Astrocyte (in vitro differentiated cells and primary cell): Measurements from ENCODE around the gene OLFML2B. TPM values are rescaled to one million over a fixed set of nuclear protein-coding genes. Genes with fewer than 3 reads are reported as not detected.
A peak's percentile ranks its signal among the peaks of the same experiment; 100 is the strongest.

ENCODE experiments used
- DNase-seq: peaks from one replicate; pipeline ENCODE4 v3.0.0-alpha.2; 2010; ENCODE audit warnings: low read depth
- FAIRE-seq: peaks from 2 replicates; lab custom pipeline; 2011; peaks lifted over from hg19 to GRCh38; lab: Jason Lieb, UNC
- H2AFZ ChIP-seq: 2 replicates; pipeline ENCODE4 v1.6.0; 2012; ENCODE audit warnings: low read depth, low read length, inconsistent platforms
- H3K27ac ChIP-seq: 2 replicates; pipeline ENCODE4 v1.5.1; 2011; ENCODE audit warnings: low read depth, low read length, inconsistent platforms
- H3K27me3 ChIP-seq: 2 replicates; pipeline ENCODE4 v1.6.0; 2011; ENCODE audit warnings: low read length, inconsistent platforms; ENCODE audit not compliant: insufficient read depth
- H3K36me3 ChIP-seq: 2 replicates; pipeline ENCODE4 v1.5.1; 2011; ENCODE audit warnings: low read length, inconsistent platforms; ENCODE audit not compliant: insufficient read depth
- H3K4me1 ChIP-seq: 2 replicates; pipeline ENCODE4 v1.5.1; 2011; ENCODE audit warnings: low read length, inconsistent platforms; ENCODE audit not compliant: insufficient read depth
- H3K4me2 ChIP-seq: 2 replicates; pipeline ENCODE4 v1.6.0; 2012; ENCODE audit warnings: low read length, inconsistent platforms
- H3K4me3 ChIP-seq: 2 replicates; pipeline ENCODE4 v1.5.1; 2011; ENCODE audit warnings: low read depth, mild to moderate bottlenecking, low read length, inconsistent platforms; ENCODE audit not compliant: insufficient read depth
- H3K79me2 ChIP-seq: 2 replicates; pipeline ENCODE4 v1.6.0; 2012; ENCODE audit warnings: mild to moderate bottlenecking, low read length, inconsistent platforms; ENCODE audit not compliant: insufficient read depth
- H3K9ac ChIP-seq: 2 replicates; pipeline ENCODE4 v1.6.0; 2012; ENCODE audit warnings: mild to moderate bottlenecking, low read length, inconsistent platforms
- H3K9me3 ChIP-seq: 2 replicates; pipeline ENCODE4 v1.5.1; 2012; ENCODE audit warnings: low read depth, mild to moderate bottlenecking, low read length, inconsistent platforms; ENCODE audit not compliant: insufficient read depth
- H4K20me1 ChIP-seq: 2 replicates; pipeline ENCODE4 v1.6.0; 2012; ENCODE audit warnings: low read length, inconsistent platforms; ENCODE audit not compliant: insufficient read depth
- H3K27ac Mint-ChIP-seq: one replicate; pipeline ENCODE4 v1.8.0; 2021; ENCODE audit warnings: mild to moderate bottlenecking, mixed read lengths; ENCODE audit not compliant: unreplicated experiment
- H3K27me3 Mint-ChIP-seq: one replicate; pipeline ENCODE4 v1.8.0; 2021; ENCODE audit warnings: low read depth, mixed read lengths; ENCODE audit not compliant: unreplicated experiment
- H3K36me3 Mint-ChIP-seq: one replicate; pipeline ENCODE4 v1.8.0; 2021; ENCODE audit warnings: low read depth, mixed read lengths; ENCODE audit not compliant: unreplicated experiment
- H3K4me1 Mint-ChIP-seq: one replicate; pipeline ENCODE4 v1.8.0; 2021; ENCODE audit warnings: low read depth, mixed read lengths; ENCODE audit not compliant: unreplicated experiment
- H3K4me3 Mint-ChIP-seq: one replicate; pipeline ENCODE4 v1.8.0; 2021; ENCODE audit warnings: mild to moderate bottlenecking, moderate library complexity, mixed read lengths; ENCODE audit not compliant: unreplicated experiment
- H3K9me3 Mint-ChIP-seq: one replicate; pipeline ENCODE4 v1.8.0; 2021; ENCODE audit warnings: mild to moderate bottlenecking, mixed read lengths; ENCODE audit not compliant: unreplicated experiment
- EZH2 ChIP-seq: IDR thresholded peaks from 2 replicates; pipeline ENCODE4 v1.6.1; 2012; ENCODE audit warnings: mild to moderate bottlenecking, low read length, inconsistent platforms; ENCODE audit not compliant: insufficient read depth
- total RNA-seq: library from RNA; stranded (reverse); gene quantifications from 2 replicates; pipeline ENCODE4 v1.2.1, GENCODE V29; 2021
- TF ChIP-seq, protein P1 (sequence below): IDR thresholded peaks from 2 replicates; pipeline ENCODE4 v1.5.1; 2011; ENCODE audit warnings: low read depth, mild to moderate bottlenecking, inconsistent platforms, low read length, moderate library complexity; ENCODE audit not compliant: insufficient read depth

Gene OLFML2B
- total RNA-seq, 1 donor from 2014 or later, result 14.7 TPM

DNA sequence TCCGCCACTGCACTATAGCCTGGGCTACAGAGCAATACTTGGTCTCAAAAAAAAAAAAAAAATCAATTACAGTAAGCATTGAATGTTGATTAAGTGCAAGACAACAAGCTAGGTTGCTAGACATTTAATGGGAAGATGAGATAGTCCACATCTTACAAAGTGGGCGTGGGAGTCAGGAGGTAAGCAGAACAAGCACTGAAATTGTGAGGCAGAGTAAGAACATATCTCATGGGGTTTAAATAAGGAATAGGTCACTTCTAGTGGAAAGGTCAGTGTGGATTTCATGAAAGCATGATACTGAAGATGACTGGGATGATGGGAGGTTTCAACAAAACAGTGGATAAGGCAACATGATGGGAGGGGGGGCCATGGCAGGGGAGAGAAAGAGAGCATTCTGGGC is 1.9 kb upstream of the OLFML2B start:
- DNase-seq, result no peak
- H3K4me1 ChIP-seq, result peaks cover 8% of the 10 kb centered on the region
- no peaks in the 10 kb centered on the region for H3K36me3 ChIP-seq
- no peak overlapping the region for H3K27ac ChIP-seq
- H3K79me2 ChIP-seq, result no peaks in the 10 kb centered on the region
- Mint-ChIP-seq H3K9me3 (peaks cover 2% of the 10 kb centered on the region), H3K4me1 (peaks cover 17% of the 10 kb centered on the region), H3K27me3 (peaks cover 34% of the 10 kb centered on the region), H3K36me3 (peaks cover 7% of the 10 kb centered on the region), H3K27ac (no peak overlapping the region), H3K4me3 (no peak overlapping the region)
- TF ChIP-seq, protein P1, sequence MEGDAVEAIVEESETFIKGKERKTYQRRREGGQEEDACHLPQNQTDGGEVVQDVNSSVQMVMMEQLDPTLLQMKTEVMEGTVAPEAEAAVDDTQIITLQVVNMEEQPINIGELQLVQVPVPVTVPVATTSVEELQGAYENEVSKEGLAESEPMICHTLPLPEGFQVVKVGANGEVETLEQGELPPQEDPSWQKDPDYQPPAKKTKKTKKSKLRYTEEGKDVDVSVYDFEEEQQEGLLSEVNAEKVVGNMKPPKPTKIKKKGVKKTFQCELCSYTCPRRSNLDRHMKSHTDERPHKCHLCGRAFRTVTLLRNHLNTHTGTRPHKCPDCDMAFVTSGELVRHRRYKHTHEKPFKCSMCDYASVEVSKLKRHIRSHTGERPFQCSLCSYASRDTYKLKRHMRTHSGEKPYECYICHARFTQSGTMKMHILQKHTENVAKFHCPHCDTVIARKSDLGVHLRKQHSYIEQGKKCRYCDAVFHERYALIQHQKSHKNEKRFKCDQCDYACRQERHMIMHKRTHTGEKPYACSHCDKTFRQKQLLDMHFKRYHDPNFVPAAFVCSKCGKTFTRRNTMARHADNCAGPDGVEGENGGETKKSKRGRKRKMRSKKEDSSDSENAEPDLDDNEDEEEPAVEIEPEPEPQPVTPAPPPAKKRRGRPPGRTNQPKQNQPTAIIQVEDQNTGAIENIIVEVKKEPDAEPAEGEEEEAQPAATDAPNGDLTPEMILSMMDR, result no peak
- no peak for TF ChIP-seq EZH2
- no peak overlapping the region for H3K4me3 ChIP-seq
- no peak overlapping the region for H2AFZ ChIP-seq
- H3K27me3 ChIP-seq, result no peaks in the 10 kb centered on the region
- no peaks in the 10 kb centered on the region for H3K9me3 ChIP-seq
- H4K20me1 ChIP-seq, result no peaks in the 10 kb centered on the region
- H3K4me2 ChIP-seq, result no peak overlapping the region
- no peak for FAIRE-seq
- no peak overlapping the region for H3K9ac ChIP-seq

DNA sequence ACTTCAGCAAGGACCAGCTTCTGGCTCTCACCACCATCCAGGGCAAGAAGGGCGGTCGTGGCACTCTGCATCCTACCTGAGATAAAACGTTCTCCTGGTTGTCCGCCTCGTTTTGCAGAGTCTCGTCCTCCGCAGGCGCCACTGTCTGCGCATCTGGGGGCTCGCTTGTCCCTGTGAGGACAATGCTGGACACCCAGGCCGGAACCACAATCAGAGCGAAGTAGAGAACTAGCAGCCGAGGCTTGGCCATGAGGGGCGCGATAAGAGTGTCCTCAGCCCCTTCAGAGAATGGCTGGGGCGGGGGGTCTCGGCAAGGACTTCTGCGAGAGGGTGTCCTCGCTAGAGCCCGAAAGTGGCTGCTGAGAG is 505 bp downstream of the OLFML2B start:
- Histone ChIP-seq H2AFZ (peak overlapping the region; percentile 95), H3K36me3 (no peaks in the 10 kb centered on the region), H3K27ac (peak overlapping the region; percentile 43), H3K79me2 (no peaks in the 10 kb centered on the region), H3K4me1 (peaks cover 16% of the 10 kb centered on the region), H3K9ac (peak overlapping the region; percentile 84), H4K20me1 (no peaks in the 10 kb centered on the region), H3K4me2 (peak overlapping the region; percentile 96), H3K27me3 (no peaks in the 10 kb centered on the region), H3K9me3 (no peaks in the 10 kb centered on the region), H3K4me3 (peak overlapping the region; percentile 85)
- H3K9me3 Mint-ChIP-seq, result peaks cover 2% of the 10 kb centered on the region
- H3K27ac Mint-ChIP-seq, result no peak overlapping the region
- FAIRE-seq, result no peak
- H3K36me3 Mint-ChIP-seq, result peaks cover 9% of the 10 kb centered on the region
- peak overlapping the region; percentile 95 for H3K4me3 Mint-ChIP-seq
- TF ChIP-seq, protein P1, result no peak
- TF ChIP-seq EZH2, result no peak
- H3K27me3 Mint-ChIP-seq, result peaks cover 26% of the 10 kb centered on the region
- peaks cover 13% of the 10 kb centered on the region for H3K4me1 Mint-ChIP-seq
- no peak for DNase-seq

DNA sequence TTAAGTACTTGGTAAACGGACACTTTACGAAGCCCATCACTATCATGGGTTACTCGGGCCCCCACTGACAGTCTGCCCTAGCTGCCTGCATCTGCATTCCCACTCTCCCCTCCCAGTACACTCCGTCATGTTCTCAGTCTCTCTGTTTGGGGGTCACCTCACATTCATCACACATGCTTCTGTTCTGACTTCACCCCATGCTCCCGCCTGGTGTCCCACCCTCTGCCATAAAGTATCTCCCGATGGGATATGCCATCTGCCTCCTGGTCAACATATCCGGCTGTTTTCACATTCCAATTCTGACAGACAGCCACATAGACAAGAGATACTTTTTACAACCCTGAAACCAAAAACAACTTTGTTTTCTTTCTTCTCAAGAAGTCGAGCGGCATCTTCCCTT is 1.0 kb downstream of the OLFML2B start:
- H3K9me3 ChIP-seq, result no peaks in the 10 kb centered on the region
- FAIRE-seq (no peak), DNase-seq (no peak)
- no peaks in the 10 kb centered on the region for H3K79me2 ChIP-seq
- Mint-ChIP-seq H3K9me3 (peaks cover 2% of the 10 kb centered on the region), H3K36me3 (peaks cover 12% of the 10 kb centered on the region), H3K27me3 (peaks cover 26% of the 10 kb centered on the region), H3K27ac (peak overlapping the region; percentile 41), H3K4me3 (peak overlapping the region; percentile 95), H3K4me1 (peaks cover 13% of the 10 kb centered on the region)
- no peaks in the 10 kb centered on the region for H3K27me3 ChIP-seq
- H3K4me1 ChIP-seq, result peaks cover 16% of the 10 kb centered on the region
- no peak overlapping the region for H2AFZ ChIP-seq
- no peaks in the 10 kb centered on the region for H4K20me1 ChIP-seq
- H3K9ac ChIP-seq, result no peak overlapping the region
- TF ChIP-seq EZH2, result no peak
- TF ChIP-seq, protein P1, result no peak
- peak overlapping the region; percentile 96 for H3K4me2 ChIP-seq
- no peak overlapping the region for H3K27ac ChIP-seq
- no peaks in the 10 kb centered on the region for H3K36me3 ChIP-seq
- peak overlapping the region; percentile 85 for H3K4me3 ChIP-seq
